Fibroblast of lung (primary cell): ENCODE results near the gene COA6.

Experiments
- CTCF ChIP-seq, 2 donors: IDR thresholded peaks in 1 of 2; conservative IDR thresholded peaks in 1 of 2; 1 replicate in 1 of 2; 2 replicates in 1 of 2; pipeline ENCODE4 v1.5.1; 2011 to 2012; ENCODE audit warnings: low read length in 2 of 2, control low read depth in 1 of 2, inconsistent platforms in 1 of 2, low read depth in 1 of 2, mild to moderate bottlenecking in 1 of 2
- EZH2 ChIP-seq: IDR thresholded peaks from 2 replicates; pipeline ENCODE4 v1.5.1; 2012; ENCODE audit warnings: low read length, control low read depth, mild to moderate bottlenecking; ENCODE audit errors: missing control alignments

- TF ChIP-seq CTCF (conservative IDR thresholded peaks at IDR 0.05 in 1 of 2, IDR thresholded peaks at IDR 0.05 in 1 of 2; ENCODE audit: low read depth in 1 of 2, low read length in 2 of 2) = no peak
- no peak for TF ChIP-seq EZH2
These were observed 8.7 kb downstream of the COA6 start for GRCh38 chr1:234381699-234382555.
